PC-9 (cell line): ENCODE data around the gene SAMD1. TPM values are rescaled to one million over a fixed set of nuclear protein-coding genes. Genes with fewer than 3 reads are reported as not detected.

Experiments used
- BruUV-seq: library from RNA; stranded (reverse); fragments of 400-500 nt; replicated peaks from 2 replicates; lab custom pipeline; 2021; lab: Mats Ljungman, UMichigan
- CTCF ChIA-PET: fragments of 300-600 bp; sonication (Branson Sonifier 250); formaldehyde crosslinking; loops from one replicate; lab custom pipeline; 2022; ENCODE audit warnings: antibody characterized with exemption; lab: Charles Lee
- POLR2A ChIA-PET: fragments of 300-600 bp; sonication (Branson Sonifier 250); formaldehyde crosslinking; loops from one replicate; lab custom pipeline; 2022; ENCODE audit warnings: antibody characterized with exemption; ENCODE audit not compliant: unreplicated experiment; lab: Charles Lee
- DNase-seq, 2 experiments: peaks; one replicate each; pipeline versions ENCODE4 v3.0.0 to v3.0.0-alpha.2; 2015 to 2022; ENCODE audit warnings: mixed read lengths in 1 of 2
- H2AFZ ChIP-seq: fragments of 200-600 bp; sonication (generic); 2 replicates; pipeline ENCODE4 v1.8.1; 2017; ENCODE audit warnings: antibody characterized with exemption
- H3F3A ChIP-seq: fragments of 200-600 bp; sonication (generic); 2 replicates; pipeline ENCODE4 v1.8.1; 2017; ENCODE audit warnings: antibody characterized with exemption, mild to moderate bottlenecking, low read depth; ENCODE audit not compliant: insufficient read depth
- H3K27ac ChIP-seq: fragments of 200-600 bp; sonication (generic); 2 replicates; pipeline ENCODE4 v1.6.1; 2016; ENCODE audit warnings: mixed run types
- H3K27me3 ChIP-seq: fragments of 200-600 bp; sonication (generic); 2 replicates; pipeline ENCODE4 v1.6.1; 2016; ENCODE audit warnings: low read depth, mixed run types; ENCODE audit not compliant: insufficient read depth
- H3K36me3 ChIP-seq: fragments of 200-600 bp; sonication (generic); 2 replicates; pipeline ENCODE4 v1.6.1; 2016; ENCODE audit warnings: low read depth, mixed run types
- H3K4me1 ChIP-seq: fragments of 200-600 bp; sonication (generic); replicated peaks from 2 replicates; pipeline ENCODE4 v1.6.1; 2016; ENCODE audit warnings: mixed run types; ENCODE audit not compliant: insufficient read depth
- H3K4me2 ChIP-seq: fragments of 200-600 bp; sonication (generic); 2 replicates; pipeline ENCODE4 v1.6.1; 2017; ENCODE audit warnings: mixed run types
- H3K4me3 ChIP-seq: fragments of 200-600 bp; sonication (generic); 2 replicates; pipeline ENCODE4 v1.6.1; 2016; ENCODE audit warnings: mixed run types
- H3K79me2 ChIP-seq: fragments of 200-600 bp; sonication (generic); 2 replicates; pipeline ENCODE4 v1.6.1; 2017; ENCODE audit warnings: low read depth, mixed run types
- H3K9me2 ChIP-seq: fragments of 200-600 bp; sonication (generic); 2 replicates; pipeline ENCODE4 v1.8.1; 2017; ENCODE audit warnings: mild to moderate bottlenecking; ENCODE audit not compliant: insufficient read depth
- H3K9me3 ChIP-seq: fragments of 200-600 bp; sonication (generic); 2 replicates; pipeline ENCODE4 v1.8.1; 2016; ENCODE audit warnings: low read depth; ENCODE audit not compliant: insufficient read depth
- H4K20me1 ChIP-seq: fragments of 200-600 bp; sonication (generic); 2 replicates; pipeline ENCODE4 v1.8.1; 2017; ENCODE audit not compliant: insufficient read depth
- EZH2 ChIP-seq: fragments of 200-600 bp; sonication (generic); IDR thresholded peaks from 2 replicates; pipeline ENCODE4 v1.8.0; 2017; ENCODE audit warnings: antibody characterized with exemption, low read depth
- intact Hi-C: fragments of 100-400 bp; cut with micrococcal nuclease; formaldehyde crosslinking; loops from one replicate; pipeline ENCODE4 v1.10.0; 2022; ENCODE audit not compliant: unreplicated experiment
- total RNA-seq: library from RNA; stranded (reverse); gene quantifications from 2 replicates; pipeline ENCODE4 v1.2.3, GENCODE V29; 2021
- TF ChIP-seq, protein P1 (sequence below): fragments of 200-600 bp; sonication (generic); conservative IDR thresholded peaks from 2 replicates; pipeline ENCODE4 v1.6.1; 2017; ENCODE audit warnings: mixed run types, antibody characterized with exemption, mild to moderate bottlenecking, moderate library complexity

Gene SAMD1
- total RNA-seq, 1 experiment from 2014 or later, result 50.3 TPM

DNA sequence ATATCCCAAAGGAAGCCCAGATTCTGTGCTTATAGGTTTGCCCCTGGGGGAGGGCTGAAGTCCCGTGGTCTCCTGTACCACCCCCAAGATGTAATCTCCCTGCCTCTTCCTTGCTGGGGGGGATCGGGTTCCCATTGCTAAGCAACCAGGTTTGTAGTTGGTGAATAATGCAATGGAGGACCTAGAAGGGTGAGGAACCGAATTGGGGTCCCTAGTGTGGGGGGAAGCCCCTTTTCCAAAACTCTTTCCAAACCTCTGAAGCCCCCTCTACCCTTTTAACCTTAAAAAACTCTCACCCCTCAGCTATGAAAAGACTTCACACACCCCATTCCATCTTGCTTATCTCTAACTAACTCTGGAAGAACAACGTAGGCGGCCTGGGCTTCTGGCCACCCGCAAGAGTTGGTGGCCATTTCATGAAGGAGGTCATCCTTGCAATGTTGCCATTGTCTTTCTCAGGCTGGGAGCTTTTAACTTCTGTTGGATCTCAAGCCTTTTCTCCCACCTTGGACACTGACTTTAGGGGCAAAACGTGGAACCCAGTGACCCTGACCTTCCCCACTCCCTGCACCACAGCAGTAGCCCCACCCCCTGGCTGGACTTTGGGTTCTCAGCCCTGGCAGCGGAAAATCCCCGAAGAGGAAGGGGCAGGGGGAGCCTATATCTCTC, 29.3 kb downstream of the SAMD1 start:
- BruUV-seq, result TSS peak; percentile 46
- ChIA-PET POLR2A (interaction anchor here (0.5 to 0.9 kb wide), 4 partner anchors 29 to 273 kb away, joined by 3 to 14 read pairs (median 4); partner anchors contain the start of gene RFX1), CTCF (no interaction called here)
- H2AFZ ChIP-seq, result no peak overlapping the region
- peaks cover 25% of the 10 kb centered on the region; the same call in 1 of the 2 replicates for H3F3A ChIP-seq
- 0 out of 2 replicates have a peak overlapping the region, but pooled peaks have one; percentile 16 for H3K27ac ChIP-seq
- no peaks in the 10 kb centered on the region for H4K20me1 ChIP-seq
- peaks cover 21% of the 10 kb centered on the region for H3K4me1 ChIP-seq
- H3K9me3 ChIP-seq, result no peaks in the 10 kb centered on the region
- intact Hi-C loops, result no loop called here
- H3K4me3 ChIP-seq, result peak overlapping the region; percentile 44; the same call in 1 of the 2 replicates
- DNase-seq, result peak; percentile 32 to 50
- peak overlapping the region; percentile 77 for H3K4me2 ChIP-seq
- TF ChIP-seq, protein P1, sequence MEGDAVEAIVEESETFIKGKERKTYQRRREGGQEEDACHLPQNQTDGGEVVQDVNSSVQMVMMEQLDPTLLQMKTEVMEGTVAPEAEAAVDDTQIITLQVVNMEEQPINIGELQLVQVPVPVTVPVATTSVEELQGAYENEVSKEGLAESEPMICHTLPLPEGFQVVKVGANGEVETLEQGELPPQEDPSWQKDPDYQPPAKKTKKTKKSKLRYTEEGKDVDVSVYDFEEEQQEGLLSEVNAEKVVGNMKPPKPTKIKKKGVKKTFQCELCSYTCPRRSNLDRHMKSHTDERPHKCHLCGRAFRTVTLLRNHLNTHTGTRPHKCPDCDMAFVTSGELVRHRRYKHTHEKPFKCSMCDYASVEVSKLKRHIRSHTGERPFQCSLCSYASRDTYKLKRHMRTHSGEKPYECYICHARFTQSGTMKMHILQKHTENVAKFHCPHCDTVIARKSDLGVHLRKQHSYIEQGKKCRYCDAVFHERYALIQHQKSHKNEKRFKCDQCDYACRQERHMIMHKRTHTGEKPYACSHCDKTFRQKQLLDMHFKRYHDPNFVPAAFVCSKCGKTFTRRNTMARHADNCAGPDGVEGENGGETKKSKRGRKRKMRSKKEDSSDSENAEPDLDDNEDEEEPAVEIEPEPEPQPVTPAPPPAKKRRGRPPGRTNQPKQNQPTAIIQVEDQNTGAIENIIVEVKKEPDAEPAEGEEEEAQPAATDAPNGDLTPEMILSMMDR, result no peak
- TF ChIP-seq EZH2, result no peak
- no peaks in the 10 kb centered on the region for H3K27me3 ChIP-seq
- H3K36me3 ChIP-seq, result no peaks in the 10 kb centered on the region
- no peaks in the 10 kb centered on the region for H3K9me2 ChIP-seq
- no peaks in the 10 kb centered on the region for H3K79me2 ChIP-seq

GRCh38 chr19:14059652-14060155, 30.8 kb downstream of the SAMD1 start:
- Histone ChIP-seq H3K36me3 (no peaks in the 10 kb centered on the region), H3K4me2 (no peak overlapping the region), H3K4me3 (no peak overlapping the region), H3K4me1 (peaks cover 21% of the 10 kb centered on the region), H3K27ac (no peak overlapping the region), H2AFZ (no peak overlapping the region), H3K9me3 (no peaks in the 10 kb centered on the region), H3K79me2 (no peaks in the 10 kb centered on the region), H4K20me1 (no peaks in the 10 kb centered on the region), H3K9me2 (no peaks in the 10 kb centered on the region), H3K27me3 (no peaks in the 10 kb centered on the region), H3F3A (peaks cover 25% of the 10 kb centered on the region; the same call in 1 of the 2 replicates)
- TF ChIP-seq, protein P1, result no peak
- no peak for TF ChIP-seq EZH2
- ChIA-PET CTCF (interaction anchor here (0.6 kb wide), 1 partner anchor 170 kb away, joined by 3 read pairs; no protein-coding TSS in a partner anchor), POLR2A (interaction anchor here (0.7 kb wide), 1 partner anchor 107 kb away, joined by 4 read pairs; the partner anchor contains the start of gene DCAF15)
- BruUV-seq, result no TSS peak
- intact Hi-C loops, result no loop called here
- no peak for DNase-seq

DNA sequence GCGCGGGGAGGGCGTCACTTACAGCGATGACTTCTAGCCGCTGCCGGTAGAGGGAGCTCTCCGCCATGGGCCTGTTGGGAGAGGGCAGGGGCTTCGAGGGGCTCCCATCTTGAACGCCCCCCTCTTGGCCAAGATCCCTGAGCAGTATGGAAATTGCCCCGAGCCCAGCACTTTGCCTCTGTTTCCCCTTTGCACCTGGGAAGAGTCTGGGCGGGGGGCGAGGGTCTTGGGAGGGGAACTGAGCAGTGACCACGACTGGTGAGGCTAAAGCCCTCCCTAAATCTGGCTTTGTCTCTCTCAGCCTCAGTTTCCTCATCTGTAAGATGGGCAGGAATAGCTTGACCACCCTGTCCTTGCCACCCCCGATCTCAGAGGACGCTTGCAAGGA, 31.5 kb downstream of the SAMD1 start:
- H3K4me2 ChIP-seq, result no peak overlapping the region
- no peaks in the 10 kb centered on the region for H3K9me3 ChIP-seq
- H3K4me1 ChIP-seq, result peaks cover 21% of the 10 kb centered on the region
- BruUV-seq, result no TSS peak
- TF ChIP-seq EZH2, result no peak
- TF ChIP-seq, protein P1, result no peak
- H3K27ac ChIP-seq, result no peak overlapping the region
- POLR2A ChIA-PET, result interaction anchor here (0.7 kb wide), 1 partner anchor 107 kb away, joined by 4 read pairs; the partner anchor contains the start of gene DCAF15
- no peaks in the 10 kb centered on the region for H3K9me2 ChIP-seq
- H4K20me1 ChIP-seq, result no peaks in the 10 kb centered on the region
- no peak overlapping the region for H3K4me3 ChIP-seq
- H2AFZ ChIP-seq, result no peak overlapping the region
- H3K79me2 ChIP-seq, result no peaks in the 10 kb centered on the region
- CTCF ChIA-PET, result interaction anchor here (0.6 kb wide), 1 partner anchor 169 kb away, joined by 3 read pairs; no protein-coding TSS in a partner anchor
- H3K36me3 ChIP-seq, result no peaks in the 10 kb centered on the region
- DNase-seq, result no peak
- intact Hi-C loops, result no loop called here
- no peaks in the 10 kb centered on the region for H3K27me3 ChIP-seq
- H3F3A ChIP-seq, result peaks cover 25% of the 10 kb centered on the region; the same call in 1 of the 2 replicates
